Upper lobe of left lung (tissue), 4 donors: Measurements from ENCODE around the gene RAB11A.

Experiments used
- EP300 ChIP-seq, 4 donors: sonication (generic); formaldehyde crosslinking; IDR thresholded peaks; one replicate each; pipeline ENCODE4 v1.5.1; 2017; ENCODE audit warnings: antibody characterized with exemption in 4 of 4, control low read depth in 2 of 4
- POLR2A ChIP-seq, 4 donors: fragments of 450-650 bp; IDR thresholded peaks; one replicate each; pipeline ENCODE4 v1.5.1; 2016 to 2017; ENCODE audit warnings: antibody characterized with exemption in 4 of 4, mild to moderate bottlenecking in 2 of 4
- POLR2AphosphoS5 ChIP-seq, 2 donors: sonication (generic); formaldehyde crosslinking; IDR thresholded peaks; one replicate each; pipeline ENCODE4 v1.5.1; 2017; ENCODE audit warnings: antibody characterized with exemption in 2 of 2
- TF ChIP-seq, protein P1 (sequence below), 6 experiments: fragments of 450-650 bp in 4 of 6; fragments of 200-600 bp in 2 of 6; sonication (generic) in 2 of 6; IDR thresholded peaks; one replicate each; pipeline ENCODE4 v1.5.1; 2016 to 2019; ENCODE audit warnings: antibody characterized with exemption in 6 of 6

GRCh38 chr15:65819563-65819960 is 49.7 kb upstream of the RAB11A start:
- TF ChIP-seq, protein P1, sequence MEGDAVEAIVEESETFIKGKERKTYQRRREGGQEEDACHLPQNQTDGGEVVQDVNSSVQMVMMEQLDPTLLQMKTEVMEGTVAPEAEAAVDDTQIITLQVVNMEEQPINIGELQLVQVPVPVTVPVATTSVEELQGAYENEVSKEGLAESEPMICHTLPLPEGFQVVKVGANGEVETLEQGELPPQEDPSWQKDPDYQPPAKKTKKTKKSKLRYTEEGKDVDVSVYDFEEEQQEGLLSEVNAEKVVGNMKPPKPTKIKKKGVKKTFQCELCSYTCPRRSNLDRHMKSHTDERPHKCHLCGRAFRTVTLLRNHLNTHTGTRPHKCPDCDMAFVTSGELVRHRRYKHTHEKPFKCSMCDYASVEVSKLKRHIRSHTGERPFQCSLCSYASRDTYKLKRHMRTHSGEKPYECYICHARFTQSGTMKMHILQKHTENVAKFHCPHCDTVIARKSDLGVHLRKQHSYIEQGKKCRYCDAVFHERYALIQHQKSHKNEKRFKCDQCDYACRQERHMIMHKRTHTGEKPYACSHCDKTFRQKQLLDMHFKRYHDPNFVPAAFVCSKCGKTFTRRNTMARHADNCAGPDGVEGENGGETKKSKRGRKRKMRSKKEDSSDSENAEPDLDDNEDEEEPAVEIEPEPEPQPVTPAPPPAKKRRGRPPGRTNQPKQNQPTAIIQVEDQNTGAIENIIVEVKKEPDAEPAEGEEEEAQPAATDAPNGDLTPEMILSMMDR (IDR thresholded peaks at IDR 0.05) = no peak
- TF ChIP-seq POLR2A (IDR thresholded peaks at IDR 0.05) (no peak), EP300 (IDR thresholded peaks at IDR 0.05) (no peak), POLR2AphosphoS5 (IDR thresholded peaks at IDR 0.05) (no peak)
